CD4-positive, alpha-beta T cell treated with Interleukin-4 for 4 hours (primary cell): ENCODE results near the gene FXYD4.

ENCODE experiments used
- DNase-seq: peaks from one replicate; pipeline ENCODE4 v3.0.0-alpha.2; 2020

Gene FXYD4

GRCh38 chr10:43347997-43348396 lies 23.4 kb upstream of the FXYD4 start:
- no peak for DNase-seq

DNA sequence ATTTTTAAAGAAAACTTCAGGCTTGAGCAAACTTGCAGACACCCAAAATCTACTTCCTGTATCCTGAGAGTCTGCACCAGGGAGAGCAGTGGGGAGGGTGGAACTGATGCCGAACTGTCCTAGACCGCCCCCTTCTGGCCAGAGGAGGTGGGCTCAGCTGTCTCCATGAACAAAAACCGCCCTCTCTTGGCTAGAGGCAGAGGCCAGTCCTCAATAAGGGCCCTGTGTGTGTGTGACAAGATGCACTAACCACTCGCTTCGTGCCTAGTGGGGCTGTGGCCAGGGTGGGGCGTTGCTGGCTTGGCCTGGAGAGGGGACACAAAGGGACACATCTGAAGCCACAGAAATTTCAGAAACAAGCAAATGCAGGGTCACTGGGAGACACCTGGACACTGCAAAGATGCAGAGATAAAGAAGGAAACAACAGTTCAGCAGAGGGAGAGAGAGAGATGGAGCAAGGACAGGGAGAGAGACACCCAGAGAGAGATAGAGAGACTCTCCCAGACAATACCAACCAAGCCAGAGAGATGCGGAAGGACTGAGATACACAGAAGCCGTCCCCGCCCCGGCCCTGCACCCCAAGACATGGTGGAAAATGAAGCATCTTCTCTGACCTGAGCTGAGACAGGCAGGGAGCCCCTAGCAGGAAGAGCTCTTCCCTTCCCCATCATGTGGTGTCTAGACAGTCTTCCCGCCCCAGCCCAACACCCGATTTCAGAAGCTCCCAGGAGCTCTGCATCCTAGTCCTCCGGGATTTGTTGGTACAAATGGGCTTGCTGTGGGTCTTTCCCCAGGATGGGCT lies 22.7 kb upstream of the FXYD4 start:
- DNase-seq, result peak; percentile 84

DNA sequence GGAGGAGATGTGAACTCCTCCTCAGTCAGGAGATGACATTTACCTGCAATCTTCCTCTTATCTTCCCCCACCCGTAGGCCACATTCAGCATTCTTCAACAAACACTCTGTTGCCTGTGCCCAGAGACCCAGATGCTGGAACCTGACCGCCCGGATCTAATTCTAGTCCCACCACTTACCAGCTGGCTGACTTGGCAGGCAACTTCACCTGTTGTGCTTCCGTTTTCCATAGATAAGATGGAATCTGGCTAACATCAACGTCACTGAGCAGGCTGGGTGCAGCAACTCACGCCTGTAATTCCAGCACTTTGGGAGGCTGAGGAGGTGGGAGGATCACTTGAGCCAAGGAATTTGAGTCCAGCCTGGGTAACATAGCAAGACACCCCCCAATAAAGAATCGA lies 21.3 kb upstream of the FXYD4 start:
- DNase-seq, result no peak

DNA sequence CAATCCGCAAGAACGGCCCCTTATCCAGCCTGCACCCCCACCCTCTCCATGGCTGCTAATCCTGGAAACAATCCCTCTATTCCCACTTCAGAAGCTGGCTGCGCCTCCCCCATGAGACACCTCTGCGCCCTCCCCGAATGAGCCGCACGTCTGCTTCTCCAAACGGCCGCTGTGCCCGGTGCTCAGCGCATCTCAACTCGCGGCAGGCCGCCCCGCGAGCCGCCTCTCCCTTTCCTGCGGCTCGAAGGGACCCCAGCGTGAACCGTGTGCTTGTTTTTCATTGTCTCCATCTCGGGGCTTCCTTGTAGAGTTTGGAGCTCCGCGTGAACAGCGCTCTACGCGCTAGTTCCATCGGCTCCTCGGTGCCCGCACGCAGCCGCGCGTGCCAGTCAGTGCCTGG lies 20.8 kb upstream of the FXYD4 start:
- DNase-seq, result no peak

DNA sequence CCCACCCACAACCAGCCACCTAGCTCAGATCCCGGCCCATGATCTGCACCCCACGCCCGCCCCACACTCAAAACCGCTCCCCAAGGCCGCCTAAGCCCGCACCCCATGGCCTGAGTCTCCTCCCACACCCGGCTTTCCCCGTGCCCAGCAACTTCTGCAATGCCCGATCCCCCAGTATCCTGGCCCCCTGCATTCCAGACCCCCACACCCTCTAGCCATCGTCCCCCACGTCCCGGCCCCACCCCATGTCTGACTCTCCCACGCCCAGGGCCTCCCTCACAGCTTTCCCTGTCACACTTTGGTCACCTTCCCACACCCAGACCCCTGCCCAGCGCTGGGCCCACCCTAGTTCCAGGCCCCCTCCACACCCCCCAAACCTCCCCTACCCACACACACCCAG lies 20.1 kb upstream of the FXYD4 start:
- DNase-seq, result no peak

GRCh38 chr10:43352951-43353350 lies 18.5 kb upstream of the FXYD4 start:
- no peak for DNase-seq

DNA sequence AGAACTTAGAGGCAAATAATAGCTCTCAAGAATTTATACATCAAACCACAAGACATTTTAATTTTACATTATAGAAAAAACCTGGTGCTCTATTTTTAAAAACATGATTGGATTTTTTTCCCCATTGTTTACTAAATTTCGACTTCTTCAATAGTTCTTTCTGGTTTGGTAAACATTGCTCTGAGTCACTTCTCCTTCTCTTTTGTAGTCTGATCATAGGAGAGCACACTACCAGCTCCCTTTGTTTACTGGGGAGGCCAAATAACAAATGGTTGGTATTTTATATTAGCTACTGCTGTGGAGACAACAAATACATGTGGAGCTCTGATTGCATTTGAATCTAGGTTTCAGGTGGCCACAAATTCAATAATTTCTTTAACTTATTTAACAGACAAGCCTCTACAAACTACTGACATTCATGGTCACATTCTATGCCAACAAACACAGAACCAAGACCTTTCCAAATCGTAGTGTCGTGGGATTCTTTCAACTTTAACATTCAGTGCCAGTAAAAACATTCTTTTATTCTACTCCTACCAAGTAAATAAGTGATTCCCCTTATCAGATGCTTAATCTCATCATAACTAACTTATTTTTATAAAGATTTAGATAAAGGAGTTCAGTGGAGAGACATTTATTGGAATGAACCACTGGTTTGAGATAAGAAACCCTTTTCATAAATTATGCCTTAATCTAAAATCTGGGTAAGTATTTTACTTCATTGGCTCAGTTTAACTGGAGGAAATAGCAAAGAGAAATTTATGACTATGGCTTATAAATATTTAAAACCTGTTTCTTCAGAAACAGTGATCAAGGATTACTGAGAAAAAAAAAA lies 17.7 kb upstream of the FXYD4 start:
- DNase-seq, result no peak

- no peak for DNase-seq
Observed at GRCh38 chr10:43354330-43354635, 17.2 kb upstream of the FXYD4 start.

DNA sequence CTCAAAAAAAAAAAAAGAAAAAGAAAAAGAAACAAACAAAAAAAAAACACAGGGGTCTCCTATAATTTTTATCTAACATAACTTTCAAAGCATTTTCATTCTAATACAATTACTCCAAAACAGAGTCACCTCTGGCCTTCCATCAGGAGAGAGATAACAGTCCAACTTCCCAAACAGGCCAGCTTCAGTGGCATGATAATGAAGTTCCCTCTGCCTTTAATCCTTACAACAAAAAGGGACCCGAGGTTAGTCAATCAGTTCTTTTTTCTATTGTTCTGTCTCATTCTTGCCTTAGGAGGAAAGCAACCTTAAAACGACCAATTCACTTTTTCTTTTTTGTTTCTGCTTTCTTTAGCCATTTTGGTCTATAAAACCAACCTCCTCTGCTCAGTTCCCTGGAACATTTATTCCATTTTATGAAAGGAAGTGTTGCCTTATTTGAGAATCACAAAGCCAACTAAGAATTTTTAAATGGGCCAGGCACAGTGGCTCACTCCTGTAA lies 16.5 kb upstream of the FXYD4 start:
- no peak for DNase-seq

DNA sequence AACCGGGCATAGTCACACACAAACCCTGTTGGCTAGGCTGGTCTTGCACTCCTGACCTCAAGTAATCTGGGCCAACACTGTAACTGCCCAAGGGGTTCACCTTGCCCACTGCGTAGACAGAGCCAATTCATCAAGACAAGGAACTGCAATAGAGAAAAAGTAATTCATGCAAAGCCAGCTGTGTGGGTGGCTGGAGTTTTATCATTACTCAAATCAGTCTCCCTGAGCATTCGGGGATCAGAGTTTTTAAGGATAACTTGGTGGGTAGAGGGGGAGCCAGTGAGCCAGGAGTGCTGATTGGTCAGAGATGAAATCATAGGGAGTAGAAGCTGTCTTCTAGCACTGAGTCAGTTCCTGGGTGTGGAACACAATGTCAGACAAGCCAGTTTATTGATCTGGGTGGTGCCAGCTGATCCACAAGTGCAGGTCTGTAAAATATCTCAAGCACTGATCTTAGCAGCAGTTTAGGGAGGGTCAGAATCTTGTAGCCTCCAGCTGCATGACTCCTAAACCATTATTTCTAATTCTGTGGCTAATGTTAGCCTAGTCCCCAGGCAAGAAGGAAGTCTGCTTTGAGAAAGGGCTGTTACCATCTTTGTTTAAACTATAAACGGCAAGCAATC lies 15.6 kb upstream of the FXYD4 start:
- peak; percentile 32 for DNase-seq

DNA sequence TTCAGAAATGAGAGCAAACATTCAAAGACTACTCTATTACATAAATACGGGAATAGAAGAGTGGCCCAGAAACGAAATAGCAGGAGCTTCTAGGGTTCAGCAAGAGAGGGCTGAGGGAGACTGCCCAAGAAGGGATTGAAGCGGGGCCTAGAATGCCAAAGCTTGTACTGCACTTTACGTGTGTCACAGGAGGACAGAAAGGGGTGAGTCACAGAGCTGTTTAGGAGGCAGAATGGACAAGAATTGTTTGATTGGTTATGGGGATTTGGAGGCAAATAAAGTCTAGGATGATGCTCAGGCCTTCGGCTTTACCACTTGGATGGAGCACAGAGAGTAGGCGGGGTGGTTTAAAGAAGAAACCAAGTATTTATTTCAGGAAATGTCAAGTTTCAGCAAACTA lies 11.3 kb upstream of the FXYD4 start:
- DNase-seq, result no peak

DNA sequence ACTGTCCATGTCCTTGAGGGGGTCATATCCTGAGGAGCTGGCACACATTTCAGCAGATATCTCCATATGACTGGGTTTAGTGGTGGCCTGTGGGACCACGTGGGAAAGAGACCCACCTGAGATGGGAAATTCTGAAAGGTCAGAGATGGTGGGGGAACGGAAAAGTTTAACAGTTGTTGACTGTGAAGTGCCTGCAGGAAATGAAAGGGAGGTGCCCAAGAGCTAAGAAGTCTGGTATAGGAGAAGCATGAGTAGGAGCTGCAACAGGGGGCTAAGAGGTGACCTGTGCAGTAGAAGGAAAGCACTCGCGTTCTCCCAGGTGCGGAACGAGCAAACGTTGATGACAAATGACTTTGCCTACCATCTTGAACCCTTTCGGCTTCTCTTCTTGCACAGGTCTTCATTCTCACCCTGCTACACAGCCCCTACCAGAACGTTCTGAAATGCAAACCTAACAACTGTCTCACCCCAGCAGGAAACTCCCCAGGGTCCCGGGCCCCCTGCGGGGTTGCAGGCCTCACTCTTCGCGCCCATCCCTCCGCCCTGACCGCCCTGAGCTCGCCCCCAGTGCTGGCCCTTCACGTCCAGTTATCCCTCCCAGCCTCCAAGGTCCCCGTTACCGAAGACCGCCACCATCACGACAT lies 9.8 kb upstream of the FXYD4 start:
- DNase-seq, result peak; percentile 38

DNA sequence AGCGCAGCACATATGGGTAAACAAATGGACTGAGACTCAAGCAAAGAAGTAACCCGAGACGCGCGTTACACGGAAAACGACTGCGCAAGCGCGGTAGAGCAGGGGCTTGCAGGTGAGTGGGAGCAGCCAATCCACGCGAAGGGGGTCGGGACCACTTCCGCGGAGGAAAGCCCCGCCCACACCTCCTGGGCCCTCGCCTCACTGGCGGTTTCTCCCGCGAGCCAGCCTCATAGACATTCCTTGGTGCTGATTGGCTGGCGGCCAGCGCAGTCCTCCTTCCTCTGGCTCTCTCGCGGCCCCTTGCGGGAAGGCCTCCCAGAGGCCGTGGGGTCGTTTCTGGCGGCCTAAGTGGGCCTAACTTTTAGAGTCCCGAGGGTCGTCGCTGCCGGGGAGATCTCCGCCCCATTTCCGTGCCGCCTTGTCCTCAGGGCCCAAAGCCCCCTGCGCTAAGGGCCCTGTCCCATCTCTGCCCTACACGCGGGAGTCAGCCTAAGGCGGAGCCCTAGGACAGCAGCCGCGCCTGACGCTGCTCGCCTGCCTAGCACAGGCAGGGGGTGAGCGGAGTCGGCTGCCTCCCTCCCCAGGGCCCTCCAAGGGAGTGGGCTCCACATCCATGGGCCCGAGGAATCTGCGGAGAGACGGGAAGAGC lies 9.1 kb upstream of the FXYD4 start:
- peak; percentile 99 for DNase-seq

GRCh38 chr10:43365001-43365400 lies 6.4 kb upstream of the FXYD4 start:
- no peak for DNase-seq

DNA sequence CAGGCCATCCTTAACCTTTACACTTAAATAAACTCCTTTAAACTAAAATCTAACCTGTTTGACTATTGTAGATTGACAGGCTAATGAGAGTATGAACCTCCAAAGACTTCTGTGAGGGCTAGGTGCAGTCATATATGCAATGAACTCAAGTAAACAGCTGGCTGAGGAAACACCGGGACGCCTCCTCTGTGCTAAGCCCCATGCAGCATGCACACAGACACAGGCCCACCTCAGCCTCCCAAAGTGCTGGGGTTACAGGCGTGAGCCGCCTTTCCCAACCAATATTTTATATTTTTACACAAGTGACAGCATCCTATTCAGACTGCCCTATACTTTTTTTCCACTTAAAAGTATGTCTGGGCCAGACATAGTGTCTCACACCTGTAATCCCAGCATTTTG lies 1.5 kb upstream of the FXYD4 start:
- no peak for DNase-seq

DNA sequence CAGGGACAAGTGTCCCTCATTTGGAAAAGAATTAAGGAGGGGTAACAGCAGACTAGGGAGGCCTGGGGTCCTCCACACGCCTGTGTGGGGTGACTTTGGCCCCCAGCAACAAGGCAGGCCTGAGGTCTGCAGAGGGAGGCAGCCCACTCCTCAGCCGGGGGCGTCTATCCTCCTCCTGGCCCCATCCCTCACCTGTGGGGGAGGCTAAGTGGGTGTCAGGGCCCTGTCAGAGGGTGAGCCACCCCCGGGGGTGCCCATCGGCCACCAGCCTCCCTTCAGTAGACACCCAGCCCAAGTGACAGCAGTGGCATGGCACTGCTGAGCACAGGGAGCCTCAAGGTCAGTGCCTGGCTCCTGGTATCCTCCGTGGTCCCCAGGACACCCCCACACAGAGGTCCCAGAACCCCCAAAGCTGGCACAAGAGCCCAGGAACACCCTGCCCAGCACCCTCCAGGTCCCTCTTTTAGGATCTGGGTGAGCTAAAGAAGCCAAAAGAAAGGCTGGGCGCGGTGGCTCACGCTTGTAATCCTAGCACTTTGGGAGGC lies 693 bp upstream of the FXYD4 start:
- DNase-seq, result no peak

DNA sequence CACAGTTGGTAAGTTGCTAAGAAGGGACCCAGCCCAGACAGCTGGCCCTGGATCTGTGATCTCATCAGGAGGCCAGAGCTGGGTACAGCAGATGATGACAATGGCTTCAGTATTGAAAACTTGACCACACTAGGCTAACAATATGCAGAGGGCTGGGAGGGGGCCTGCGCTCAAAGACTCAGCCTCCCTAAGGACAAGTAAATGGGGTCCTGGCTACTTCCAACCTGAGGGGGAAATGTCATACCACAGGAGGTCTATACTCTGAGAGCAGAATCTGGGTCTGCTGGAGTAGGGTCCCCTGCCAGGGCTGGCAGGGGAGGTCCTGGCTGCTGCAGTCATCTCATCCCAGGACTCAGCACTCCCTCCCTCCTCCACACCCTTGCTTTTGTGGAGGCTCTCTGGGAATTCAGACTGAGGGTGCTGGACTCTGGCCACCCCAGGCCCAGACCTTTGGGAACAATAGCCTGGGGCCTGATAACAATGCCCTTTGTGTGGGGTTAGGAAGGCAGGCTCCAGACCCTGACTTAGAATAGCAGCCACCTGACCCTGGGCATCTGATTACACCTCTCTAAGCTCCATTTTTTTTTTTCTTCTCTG lies 1.4 kb downstream of the FXYD4 start:
- DNase-seq, result no peak

- no peak for DNase-seq
Observed at GRCh38 chr10:43373461-43373860, 2.0 kb downstream of the FXYD4 start.

DNA sequence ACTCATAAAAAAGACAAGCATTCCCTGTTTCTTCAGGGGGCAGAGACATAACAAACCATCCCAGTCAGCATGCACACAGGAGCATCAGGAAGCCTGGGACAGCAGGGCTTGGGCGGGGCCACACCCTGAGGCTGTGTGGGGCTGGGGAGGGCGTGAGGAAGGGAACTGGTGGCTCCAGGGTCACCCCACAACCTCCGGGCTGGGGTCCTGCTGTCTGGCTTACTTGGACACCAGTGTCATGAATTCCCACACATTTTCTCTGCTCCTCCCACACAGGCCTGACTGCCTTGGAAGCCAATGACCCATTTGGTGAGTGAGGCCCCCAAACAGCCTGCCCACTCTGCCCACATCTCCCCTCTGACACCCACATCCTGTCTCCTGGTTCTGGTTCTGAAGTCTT lies 2.8 kb downstream of the FXYD4 start:
- DNase-seq, result no peak

DNA sequence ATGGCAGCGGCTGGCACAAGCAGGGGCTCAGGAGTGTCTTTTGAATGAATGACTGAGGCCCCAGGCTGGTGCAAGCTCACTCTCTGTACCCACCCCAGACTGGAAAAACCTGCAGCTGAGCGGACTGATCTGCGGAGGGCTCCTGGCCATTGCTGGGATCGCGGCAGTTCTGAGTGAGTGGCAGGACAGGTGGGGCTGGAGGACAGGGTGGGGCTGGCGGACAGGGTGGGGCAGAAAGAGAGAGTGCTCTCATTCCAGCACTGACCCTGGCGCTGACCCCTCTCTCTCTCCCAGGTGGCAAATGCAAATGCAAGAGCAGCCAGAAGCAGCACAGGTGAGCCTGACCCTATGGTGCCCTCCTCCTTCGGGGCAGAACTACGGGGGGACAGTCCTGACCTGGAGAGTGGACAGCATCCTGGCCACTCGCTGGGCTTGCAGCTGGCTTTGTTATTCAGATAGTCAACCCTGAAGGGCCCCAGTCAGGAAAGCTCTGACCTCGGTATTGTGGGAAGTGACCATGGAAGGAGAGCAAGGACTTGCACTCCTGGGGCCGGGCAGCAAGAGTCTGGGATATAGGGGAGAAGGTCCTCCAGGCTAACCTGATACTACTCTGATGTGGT lies 4.1 kb downstream of the FXYD4 start:
- DNase-seq, result no peak

DNA sequence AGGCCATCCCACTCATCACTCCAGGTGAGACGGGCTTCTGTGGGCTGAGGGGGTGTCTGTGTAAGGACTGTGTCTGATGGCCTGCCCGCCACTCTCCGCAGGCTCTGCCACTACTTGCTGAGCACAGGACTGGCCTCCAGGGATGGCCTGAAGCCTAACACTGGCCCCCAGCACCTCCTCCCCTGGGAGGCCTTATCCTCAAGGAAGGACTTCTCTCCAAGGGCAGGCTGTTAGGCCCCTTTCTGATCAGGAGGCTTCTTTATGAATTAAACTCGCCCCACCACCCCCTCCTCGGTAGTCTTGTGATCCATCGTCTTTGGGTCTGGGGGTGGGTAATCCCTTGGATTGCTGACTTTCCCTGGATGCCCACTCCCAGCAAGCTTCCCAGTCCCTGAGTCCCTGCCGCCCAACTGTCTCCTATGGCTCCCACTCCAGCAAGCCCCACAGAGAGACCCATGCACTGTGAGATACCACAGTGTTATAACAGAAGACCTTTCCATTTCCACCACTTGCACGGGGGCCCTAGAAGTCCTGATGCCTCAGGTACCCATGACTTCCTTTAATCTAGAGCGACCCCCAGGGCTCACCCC lies 4.7 kb downstream of the FXYD4 start:
- no peak for DNase-seq
